Epithelial cell of alveolus of lung (primary cell): ENCODE results near the gene SLC25A36. TPM values are rescaled to one million over a fixed set of nuclear protein-coding genes. Genes with fewer than 3 reads are reported as not detected.

Source experiments
- total RNA-seq: library from RNA; depleted of rRNA; stranded (reverse); fragments of >200 nt; gene quantifications from 2 replicates; pipeline ENCODE4 v1.2.1, GENCODE V29; 2015

Gene SLC25A36
- total RNA-seq: 30.3 and 72.7 TPM in 2 replicates

GRCh38 chr3:140941434-140942220, at the start of gene SLC25A36:
Gene SLC25A36 (plus strand): TSS chr3:140941836. CDS start chr3:140942055, 219 bp downstream.

Other genes starting within 250 kb of the SLC25A36 start
- 0.13 TPM in 1 of 2 replicates, not detected in the other for gene SPSB4, start 109.5 kb downstream of the SLC25A36 start, total RNA-seq